ENCODE results near the gene BMS1.
"Not testable (repeated sequence)": the region's sequence is repeated elsewhere in the genome, so short reads cannot be mapped to it uniquely, and the experiment has no call there.

BMS1 gene

DNA sequence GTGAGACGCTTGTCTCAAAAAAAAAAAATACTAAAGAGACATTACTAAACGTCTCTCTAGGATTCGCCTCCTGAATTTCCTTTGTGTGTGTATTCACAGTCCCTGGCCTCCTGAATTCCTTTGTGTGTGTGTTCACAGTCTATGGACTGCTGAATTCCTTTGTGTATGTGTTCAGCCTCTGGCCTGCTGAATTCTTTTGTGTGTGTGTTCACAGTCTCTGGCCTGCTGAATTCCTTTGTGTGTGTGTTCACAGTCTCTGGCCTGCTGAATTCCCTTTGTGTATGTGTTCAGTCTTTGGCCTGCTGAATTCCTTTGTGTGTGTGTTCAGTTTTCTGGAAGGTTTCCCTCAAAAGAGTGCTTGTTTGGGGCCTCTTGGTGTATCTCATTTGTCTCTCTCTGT is 8.2 kb downstream of the BMS1 start:
- Histone ChIP-seq H3K27me3 (ENCODE audit: insufficient read depth, low read length) (no peaks in the 10 kb centered on the region), H3K27ac (ENCODE audit: low read depth, low read length) (no peak overlapping the region), H3K4me1 (ENCODE audit: insufficient read depth, low read length) (no peaks in the 10 kb centered on the region), H3K9ac (ENCODE audit: low read depth, low read length) (no peak overlapping the region), H3K36me3 (ENCODE audit: insufficient read depth, low read length) (peaks cover 96% of the 10 kb centered on the region), H3K4me3 (ENCODE audit: low read length) (no peak overlapping the region), H3K9me3 (ENCODE audit: insufficient read depth, low read depth, low read length) (no peaks in the 10 kb centered on the region)
- 94% methylated on average over 3 of the region's 3 CpGs for WGBS

- Histone ChIP-seq H3K4me1 (ENCODE audit: insufficient read depth, low read length) (no peaks in the 10 kb centered on the region), H3K27ac (ENCODE audit: low read depth, low read length) (no peak overlapping the region), H3K9me3 (ENCODE audit: insufficient read depth, low read depth, low read length) (no peaks in the 10 kb centered on the region), H3K9ac (ENCODE audit: low read depth, low read length) (no peak overlapping the region), H3K36me3 (ENCODE audit: insufficient read depth, low read length) (peaks cover 96% of the 10 kb centered on the region), H3K4me3 (ENCODE audit: low read length) (no peak overlapping the region), H3K27me3 (ENCODE audit: insufficient read depth, low read length) (no peaks in the 10 kb centered on the region)
- WGBS = 95% methylated on average over 2 of the region's 2 CpGs
These were observed 13.1 kb downstream of the BMS1 start for GRCh38 chr10:42795701-42796100.

DNA sequence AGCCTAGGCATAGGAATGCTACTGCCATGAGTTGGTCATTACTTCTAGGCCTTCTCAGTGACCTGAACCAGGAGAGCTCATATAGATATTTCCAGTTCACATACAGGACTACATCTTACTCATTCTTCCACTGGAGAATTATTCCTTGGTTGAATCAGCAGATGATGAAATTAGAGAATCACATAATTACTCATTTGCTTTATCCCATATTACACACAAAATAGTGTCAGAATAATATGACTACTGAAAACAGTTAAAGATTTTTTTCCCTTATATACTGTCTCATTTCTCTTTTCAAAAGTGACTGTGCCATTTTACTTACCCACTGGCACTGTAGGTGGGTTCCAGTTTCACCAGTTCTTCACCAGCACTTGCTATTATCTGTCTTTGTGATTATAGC is 18.5 kb downstream of the BMS1 start:
- Histone ChIP-seq H3K4me3 (ENCODE audit: low read length) (no peak overlapping the region), H3K9ac (ENCODE audit: low read depth, low read length) (no peak overlapping the region), H3K27me3 (ENCODE audit: insufficient read depth, low read length) (no peaks in the 10 kb centered on the region), H3K27ac (ENCODE audit: low read depth, low read length) (no peak overlapping the region), H3K4me1 (ENCODE audit: insufficient read depth, low read length) (no peaks in the 10 kb centered on the region), H3K36me3 (ENCODE audit: insufficient read depth, low read length) (peaks cover 96% of the 10 kb centered on the region), H3K9me3 (ENCODE audit: insufficient read depth, low read depth, low read length) (no peaks in the 10 kb centered on the region)

DNA sequence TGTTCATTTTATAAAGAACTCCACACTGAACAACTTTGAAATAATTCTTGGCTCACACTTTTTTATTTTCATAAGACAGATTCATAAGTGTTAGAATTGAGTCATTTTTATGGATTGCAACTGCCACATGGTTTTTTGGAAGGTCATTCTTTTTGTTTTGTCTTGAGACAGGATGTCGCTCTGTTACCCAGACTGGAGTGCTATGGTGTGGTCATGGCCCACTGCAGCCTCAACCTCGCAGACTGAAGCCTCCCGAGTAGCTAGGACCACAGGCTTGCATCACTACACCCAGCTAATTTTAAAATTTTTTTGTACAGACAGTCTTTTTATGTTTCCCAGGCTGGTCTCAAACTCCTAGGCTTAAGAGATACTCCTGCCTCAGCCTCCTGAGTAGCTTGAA is 20.3 kb downstream of the BMS1 start:
- Histone ChIP-seq H3K4me3 (ENCODE audit: low read length) (no peak overlapping the region), H3K27ac (ENCODE audit: low read depth, low read length) (no peak overlapping the region), H3K27me3 (ENCODE audit: insufficient read depth, low read length) (no peaks in the 10 kb centered on the region), H3K9ac (ENCODE audit: low read depth, low read length) (no peak overlapping the region), H3K36me3 (ENCODE audit: insufficient read depth, low read length) (peaks cover 95% of the 10 kb centered on the region), H3K9me3 (ENCODE audit: insufficient read depth, low read depth, low read length) (no peaks in the 10 kb centered on the region), H3K4me1 (ENCODE audit: insufficient read depth, low read length) (no peaks in the 10 kb centered on the region)
- 93% methylated on average over 3 of the region's 3 CpGs for WGBS

- Histone ChIP-seq H3K9me3 (ENCODE audit: insufficient read depth, low read depth, low read length) (no peaks in the 10 kb centered on the region), H3K27ac (ENCODE audit: low read depth, low read length) (no peak overlapping the region), H3K4me1 (ENCODE audit: insufficient read depth, low read length) (peaks cover 5% of the 10 kb centered on the region), H3K27me3 (ENCODE audit: insufficient read depth, low read length) (no peaks in the 10 kb centered on the region), H3K4me3 (ENCODE audit: low read length) (no peak overlapping the region), H3K9ac (ENCODE audit: low read depth, low read length) (no peak overlapping the region), H3K36me3 (ENCODE audit: insufficient read depth, low read length) (peaks cover 66% of the 10 kb centered on the region)
- WGBS = over 99% methylated on average over 4 of the region's 4 CpGs
These were observed 27.1 kb downstream of the BMS1 start for GRCh38 chr10:42809676-42810075.

DNA sequence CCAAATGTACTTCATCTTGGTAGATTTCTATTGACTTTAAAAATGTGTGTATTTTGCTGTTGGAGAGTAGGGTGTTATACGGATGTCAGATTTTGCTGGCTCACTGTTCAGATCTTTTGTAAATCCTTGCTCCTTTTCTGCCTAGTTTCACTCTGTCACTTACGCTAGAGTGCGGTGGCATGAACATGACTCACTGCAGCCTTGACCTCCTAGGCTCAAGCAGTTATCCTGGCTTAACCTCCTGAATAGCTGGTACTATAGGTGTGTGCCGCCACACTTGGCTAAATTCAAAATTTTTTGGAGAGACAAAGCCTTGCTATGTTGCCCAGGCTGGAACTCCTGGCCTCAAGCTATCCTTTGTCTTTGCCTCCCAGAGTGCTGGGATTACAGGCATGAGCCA is 29.4 kb downstream of the BMS1 start:
- Histone ChIP-seq H3K27me3 (ENCODE audit: insufficient read depth, low read length) (no peaks in the 10 kb centered on the region), H3K4me3 (ENCODE audit: low read length) (no peak overlapping the region), H3K36me3 (ENCODE audit: insufficient read depth, low read length) (peaks cover 45% of the 10 kb centered on the region), H3K9me3 (ENCODE audit: insufficient read depth, low read depth, low read length) (no peaks in the 10 kb centered on the region), H3K9ac (ENCODE audit: low read depth, low read length) (no peak overlapping the region), H3K4me1 (ENCODE audit: insufficient read depth, low read length) (peaks cover 26% of the 10 kb centered on the region), H3K27ac (ENCODE audit: low read depth, low read length) (no peak overlapping the region)
- 95% methylated on average over 4 of the region's 4 CpGs for WGBS

GRCh38 chr10:42813989-42814687 is 31.5 kb downstream of the BMS1 start:
- H3K4me3 ChIP-seq (ENCODE audit: low read length); H3K9ac ChIP-seq (ENCODE audit: low read depth, low read length); H3K9me3 ChIP-seq (ENCODE audit: insufficient read depth, low read depth, low read length); H3K27ac ChIP-seq (ENCODE audit: low read depth, low read length); H3K27me3 ChIP-seq (ENCODE audit: insufficient read depth, low read length): not testable (repeated sequence)
- 88% methylated on average over 4 of the region's 5 CpGs for WGBS
- Histone ChIP-seq H3K4me1 (ENCODE audit: insufficient read depth, low read length) (peaks cover 37% of the 10 kb centered on the region), H3K36me3 (ENCODE audit: insufficient read depth, low read length) (peaks cover 42% of the 10 kb centered on the region)

GRCh38 chr10:42816334-42816733 is 33.7 kb downstream of the BMS1 start:
- H3K4me1 ChIP-seq (ENCODE audit: insufficient read depth, low read length) = peaks cover 37% of the 10 kb centered on the region
- 30% methylated on average over 5 of the region's 5 CpGs for WGBS
- H3K27me3 ChIP-seq (ENCODE audit: insufficient read depth, low read length); H3K9me3 ChIP-seq (ENCODE audit: insufficient read depth, low read depth, low read length): not testable (repeated sequence)
- H3K9ac ChIP-seq (ENCODE audit: low read depth, low read length) = peak overlapping the region; percentile 55; the same call in 1 of the 2 replicates
- peak overlapping the region; percentile 90 for H3K27ac ChIP-seq (ENCODE audit: low read depth, low read length)
- peaks cover 43% of the 10 kb centered on the region for H3K36me3 ChIP-seq (ENCODE audit: insufficient read depth, low read length)
- H3K4me3 ChIP-seq (ENCODE audit: low read length) = peak overlapping the region; percentile 33

DNA sequence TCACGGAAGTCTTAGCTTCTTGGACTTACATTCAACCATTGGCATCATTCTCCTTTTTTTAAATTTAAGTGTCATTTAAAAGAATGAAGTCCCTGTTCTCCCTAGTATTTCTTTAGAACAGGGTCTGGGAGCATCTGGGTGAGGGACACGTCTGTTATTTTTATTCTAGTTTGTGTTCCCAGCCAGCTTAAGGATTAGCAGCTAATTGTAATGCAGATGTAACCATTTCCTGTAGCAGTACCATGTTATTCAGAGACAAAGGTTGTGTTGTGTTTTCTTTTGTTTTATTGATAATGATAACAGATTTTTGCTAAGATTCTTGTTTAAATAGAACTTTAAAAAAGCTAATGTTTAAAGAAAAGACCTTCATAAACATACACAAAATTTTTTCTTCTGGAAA is 34.3 kb downstream of the BMS1 start:
- peak overlapping the region; percentile 55; the same call in 1 of the 2 replicates for H3K9ac ChIP-seq (ENCODE audit: low read depth, low read length)
- peaks cover 45% of the 10 kb centered on the region for H3K36me3 ChIP-seq (ENCODE audit: insufficient read depth, low read length)
- peak overlapping the region; percentile 33 for H3K4me3 ChIP-seq (ENCODE audit: low read length)
- no peaks in the 10 kb centered on the region for H3K27me3 ChIP-seq (ENCODE audit: insufficient read depth, low read length)
- H3K4me1 ChIP-seq (ENCODE audit: insufficient read depth, low read length) = peaks cover 36% of the 10 kb centered on the region
- H3K27ac ChIP-seq (ENCODE audit: low read depth, low read length) = peak overlapping the region; percentile 90
- WGBS = 9% methylated on average over 2 of the region's 2 CpGs
- H3K9me3 ChIP-seq (ENCODE audit: insufficient read depth, low read depth, low read length) = no peaks in the 10 kb centered on the region

DNA sequence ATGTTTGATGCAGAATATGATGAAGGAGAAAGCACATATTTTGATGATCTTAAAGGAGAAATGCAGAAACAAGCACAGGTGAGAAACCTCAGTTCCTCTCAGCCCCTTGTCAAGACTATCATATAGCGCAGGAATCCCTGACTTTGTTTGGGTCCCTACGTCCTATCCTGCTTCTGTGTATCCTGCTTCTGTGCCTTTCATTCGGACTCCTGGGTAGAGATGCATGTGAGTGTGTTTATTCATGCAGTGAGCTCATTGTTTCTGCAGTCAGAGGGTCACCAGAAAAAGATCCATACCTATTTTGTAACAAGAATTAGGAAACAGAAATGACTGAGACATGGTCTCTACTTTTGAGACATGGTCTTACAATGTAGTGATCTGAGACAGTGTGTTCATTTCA is 34.8 kb downstream of the BMS1 start:
- H3K4me1 ChIP-seq (ENCODE audit: insufficient read depth, low read length) = peaks cover 32% of the 10 kb centered on the region
- not testable (repeated sequence) for H3K27me3 ChIP-seq (ENCODE audit: insufficient read depth, low read length); H3K4me3 ChIP-seq (ENCODE audit: low read length); H3K9me3 ChIP-seq (ENCODE audit: insufficient read depth, low read depth, low read length)
- peak overlapping the region; percentile 90 for H3K27ac ChIP-seq (ENCODE audit: low read depth, low read length)
- WGBS = 49% methylated on average over 3 of the region's 3 CpGs
- H3K36me3 ChIP-seq (ENCODE audit: insufficient read depth, low read length) = peaks cover 47% of the 10 kb centered on the region
- H3K9ac ChIP-seq (ENCODE audit: low read depth, low read length) = peak overlapping the region; percentile 55; the same call in 1 of the 2 replicates

GRCh38 chr10:42826759-42827158 is 44.2 kb downstream of the BMS1 start:
- peak overlapping the region; percentile 57; the same call in 1 of the 2 replicates for H3K27ac ChIP-seq (ENCODE audit: low read depth, low read length)
- H3K36me3 ChIP-seq (ENCODE audit: insufficient read depth, low read length) = peaks cover 65% of the 10 kb centered on the region
- not testable (repeated sequence) for H3K9me3 ChIP-seq (ENCODE audit: insufficient read depth, low read depth, low read length); H3K9ac ChIP-seq (ENCODE audit: low read depth, low read length); H3K27me3 ChIP-seq (ENCODE audit: insufficient read depth, low read length); H3K4me3 ChIP-seq (ENCODE audit: low read length)
- peaks cover 18% of the 10 kb centered on the region for H3K4me1 ChIP-seq (ENCODE audit: insufficient read depth, low read length)
- WGBS = 82% methylated on average over 6 of the region's 6 CpGs

GRCh38 chr10:42827201-42827600 is 44.6 kb downstream of the BMS1 start:
- no peaks in the 10 kb centered on the region for H3K27me3 ChIP-seq (ENCODE audit: insufficient read depth, low read length)
- H3K27ac ChIP-seq (ENCODE audit: low read depth, low read length) = peak overlapping the region; percentile 57; the same call in 1 of the 2 replicates
- no peaks in the 10 kb centered on the region for H3K9me3 ChIP-seq (ENCODE audit: insufficient read depth, low read depth, low read length)
- no peak overlapping the region for H3K9ac ChIP-seq (ENCODE audit: low read depth, low read length)
- H3K4me3 ChIP-seq (ENCODE audit: low read length) = no peak overlapping the region
- H3K36me3 ChIP-seq (ENCODE audit: insufficient read depth, low read length) = peaks cover 65% of the 10 kb centered on the region
- WGBS = 43% methylated on average over 6 of the region's 6 CpGs
- peaks cover 18% of the 10 kb centered on the region for H3K4me1 ChIP-seq (ENCODE audit: insufficient read depth, low read length)

All from HUES64 (cell line).